Keratinocyte (primary cell): ENCODE measurements around the gene CAMKMT. TPM values are rescaled to one million over a fixed set of nuclear protein-coding genes. Genes with fewer than 3 reads are reported as not detected.

Experiments used
- DNase-seq: peaks from one replicate; pipeline ENCODE4 v3.0.0-alpha.2; 2011; ENCODE audit warnings: low read depth, missing footprints, low spot score
- FAIRE-seq: peaks from 2 replicates; lab custom pipeline; 2011; peaks lifted over from hg19 to GRCh38; lab: Jason Lieb, UNC
- H2AFZ ChIP-seq: 2 replicates; pipeline ENCODE4 v1.6.0; 2012; ENCODE audit warnings: low read length, control low read depth, inconsistent platforms; ENCODE audit not compliant: control insufficient read depth
- H3K27ac ChIP-seq: 2 replicates; pipeline ENCODE4 v1.5.1; 2011; ENCODE audit warnings: low read length; ENCODE audit not compliant: control insufficient read depth, insufficient read depth
- H3K27me3 ChIP-seq: 3 replicates; pipeline ENCODE4 v1.6.0; 2011; ENCODE audit warnings: low read length; ENCODE audit not compliant: control insufficient read depth, insufficient read depth; ENCODE audit errors: extremely low read depth
- H3K36me3 ChIP-seq, 2 experiments: 2 replicates in 1 of 2; 3 replicates in 1 of 2; pipeline ENCODE4 v1.5.1; 2011; ENCODE audit warnings: low read length in 2 of 2, mild to moderate bottlenecking in 1 of 2; ENCODE audit not compliant: control insufficient read depth in 2 of 2, insufficient read depth in 2 of 2; ENCODE audit errors: extremely low read depth in 1 of 2
- H3K4me1 ChIP-seq: 3 replicates; pipeline ENCODE4 v1.5.1; 2011; ENCODE audit warnings: low read length; ENCODE audit not compliant: control insufficient read depth, insufficient read depth; ENCODE audit errors: extremely low read depth
- H3K4me2 ChIP-seq: 3 replicates; pipeline ENCODE4 v1.6.0; 2011; ENCODE audit warnings: low read depth, low read length; ENCODE audit not compliant: control insufficient read depth, insufficient read depth; ENCODE audit errors: extremely low read depth
- H3K4me3 ChIP-seq, 3 experiments: fragments of 200-600 bp in 1 of 3; sonication (generic) in 1 of 3; 2 replicates in 2 of 3; 3 replicates in 1 of 3; pipeline ENCODE4 v1.5.1; 2011 to 2016; ENCODE audit warnings: low read length in 3 of 3, mild to moderate bottlenecking in 3 of 3, control low read depth in 2 of 3, inconsistent platforms in 1 of 3, low read depth in 1 of 3, mixed read lengths in 1 of 3, mixed run types in 1 of 3, moderate library complexity in 1 of 3; ENCODE audit not compliant: control insufficient read depth in 2 of 3, insufficient read depth in 2 of 3; ENCODE audit errors: extremely low read depth in 1 of 3
- H3K79me2 ChIP-seq: 2 replicates; pipeline ENCODE4 v1.6.0; 2012; ENCODE audit warnings: low read length; ENCODE audit not compliant: control insufficient read depth, insufficient read depth
- H3K9ac ChIP-seq: 3 replicates; pipeline ENCODE4 v1.6.0; 2011; ENCODE audit warnings: low read length; ENCODE audit not compliant: control insufficient read depth, insufficient read depth; ENCODE audit errors: extremely low read depth
- H3K9me1 ChIP-seq: 3 replicates; pipeline ENCODE4 v1.6.0; 2011; ENCODE audit warnings: low read length; ENCODE audit not compliant: control insufficient read depth, insufficient read depth; ENCODE audit errors: extremely low read depth
- H3K9me3 ChIP-seq: 2 replicates; pipeline ENCODE4 v1.5.1; 2012; ENCODE audit warnings: low read depth, low read length; ENCODE audit not compliant: control insufficient read depth
- H4K20me1 ChIP-seq: 3 replicates; pipeline ENCODE4 v1.6.0; 2011; ENCODE audit warnings: low read length; ENCODE audit not compliant: control insufficient read depth, insufficient read depth; ENCODE audit errors: extremely low read depth
- EZH2 ChIP-seq: IDR thresholded peaks from one replicate; pipeline ENCODE4 v1.6.1; 2012; ENCODE audit warnings: inconsistent platforms, mild to moderate bottlenecking, low read length, moderate library complexity
- dilution Hi-C: fragments of 300-500 bp; cut with MboI; formaldehyde crosslinking; loops from one replicate; pipeline ENCODE4 v1.7.0; 2020; ENCODE audit warnings: low sequenced_read_pairs; ENCODE audit not compliant: extremely low pct_ligation_motif_present
- polyA plus RNA-seq, 5 experiments: library from polyadenylated mRNA; depleted of rRNA in 3 of 5; stranded (reverse) in 3 of 5; stranded (forward) in 1 of 5; unstranded in 1 of 5; fragments of >200 nt; gene quantifications; 1 replicate in 1 of 5; 2 replicates in 3 of 5; 3 replicates in 1 of 5; pipeline versions ENCODE4 v1.2.1 to v1.2.3, GENCODE V29; 2011 to 2012; ENCODE audit warnings: missing spikeins in 2 of 5, low read depth in 1 of 5, low replicate concordance in 1 of 5
- TF ChIP-seq, protein P1 (sequence below), 3 experiments: IDR thresholded peaks in 1 of 3; conservative IDR thresholded peaks in 1 of 3; optimal IDR thresholded peaks in 1 of 3; 2 replicates in 2 of 3; 3 replicates in 1 of 3; pipeline versions ENCODE3 to v1.5.1; 2011; ENCODE audit warnings: low read length in 3 of 3, mild to moderate bottlenecking in 3 of 3, moderate library complexity in 2 of 3, control low read depth in 1 of 3, inconsistent platforms in 1 of 3; ENCODE audit not compliant: insufficient read depth in 2 of 3; ENCODE audit errors: extremely low read depth in 1 of 3

The CAMKMT gene
- polyA plus RNA-seq, 1 donor (not counting 4 experiments of a cell fraction or from before 2014, with no cell fraction given): 9.9 TPM

DNA sequence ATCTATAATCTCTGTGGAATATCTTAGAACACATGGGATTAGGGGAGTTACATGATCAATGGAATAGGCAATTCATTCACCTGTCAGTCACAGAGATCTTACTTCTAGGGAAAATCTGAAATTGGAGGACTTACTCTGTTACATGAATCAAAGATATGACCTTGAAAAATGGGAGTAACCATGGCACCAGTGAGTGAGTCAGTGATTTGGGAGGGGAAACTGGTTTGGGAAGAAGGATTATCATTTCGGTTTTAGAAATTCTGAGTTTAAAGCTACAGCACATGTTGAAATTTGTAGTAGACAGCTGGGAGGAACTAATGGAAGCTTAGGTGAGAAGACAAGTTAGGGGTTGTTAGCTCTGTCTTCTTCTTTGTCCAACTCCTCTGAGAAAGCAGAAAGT lies 153.7 kb downstream of the CAMKMT start:
- dilution Hi-C loops: no loop called here
- Histone ChIP-seq H3K36me3 (no peaks in the 10 kb centered on the region), H3K27me3 (no peaks in the 10 kb centered on the region), H3K9me1 (no peaks in the 10 kb centered on the region), H2AFZ (no peak overlapping the region), H3K9ac (no peak overlapping the region), H3K4me1 (peaks cover 6% of the 10 kb centered on the region), H3K9me3 (no peaks in the 10 kb centered on the region), H3K79me2 (no peaks in the 10 kb centered on the region), H3K4me2 (no peak overlapping the region), H3K27ac (no peak overlapping the region), H4K20me1 (no peaks in the 10 kb centered on the region), H3K4me3 (no peak overlapping the region)
- no peak for DNase-seq
- no peak for TF ChIP-seq EZH2
- TF ChIP-seq, protein P1, sequence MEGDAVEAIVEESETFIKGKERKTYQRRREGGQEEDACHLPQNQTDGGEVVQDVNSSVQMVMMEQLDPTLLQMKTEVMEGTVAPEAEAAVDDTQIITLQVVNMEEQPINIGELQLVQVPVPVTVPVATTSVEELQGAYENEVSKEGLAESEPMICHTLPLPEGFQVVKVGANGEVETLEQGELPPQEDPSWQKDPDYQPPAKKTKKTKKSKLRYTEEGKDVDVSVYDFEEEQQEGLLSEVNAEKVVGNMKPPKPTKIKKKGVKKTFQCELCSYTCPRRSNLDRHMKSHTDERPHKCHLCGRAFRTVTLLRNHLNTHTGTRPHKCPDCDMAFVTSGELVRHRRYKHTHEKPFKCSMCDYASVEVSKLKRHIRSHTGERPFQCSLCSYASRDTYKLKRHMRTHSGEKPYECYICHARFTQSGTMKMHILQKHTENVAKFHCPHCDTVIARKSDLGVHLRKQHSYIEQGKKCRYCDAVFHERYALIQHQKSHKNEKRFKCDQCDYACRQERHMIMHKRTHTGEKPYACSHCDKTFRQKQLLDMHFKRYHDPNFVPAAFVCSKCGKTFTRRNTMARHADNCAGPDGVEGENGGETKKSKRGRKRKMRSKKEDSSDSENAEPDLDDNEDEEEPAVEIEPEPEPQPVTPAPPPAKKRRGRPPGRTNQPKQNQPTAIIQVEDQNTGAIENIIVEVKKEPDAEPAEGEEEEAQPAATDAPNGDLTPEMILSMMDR (optimal IDR thresholded peaks at IDR 0.05 in 1 of 3, IDR thresholded peaks at IDR 0.05 in 1 of 3, conservative IDR thresholded peaks at IDR 0.05 in 1 of 3; ENCODE audit: extremely low read depth in 1 of 3, insufficient read depth in 2 of 3, low read length in 3 of 3): no peak
- FAIRE-seq: peak; percentile 29

DNA sequence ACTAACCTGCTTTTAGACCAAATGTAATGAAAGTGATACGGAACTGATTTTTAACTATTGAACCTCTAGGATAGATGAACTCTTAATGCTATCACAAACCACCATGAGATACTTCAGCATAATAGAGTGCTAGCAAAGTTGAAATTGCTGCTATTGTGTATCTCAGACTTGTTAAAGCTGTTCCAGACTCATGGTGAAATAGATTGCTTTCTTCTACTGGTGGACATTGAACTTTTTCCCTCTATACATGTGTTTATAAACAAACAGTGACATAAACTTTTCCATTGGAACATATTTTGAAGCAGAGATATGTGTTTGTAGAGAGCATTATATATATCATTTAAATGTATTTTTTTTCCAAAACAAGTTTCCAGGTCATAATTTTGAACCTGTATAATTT lies 157.3 kb downstream of the CAMKMT start:
- no peaks in the 10 kb centered on the region for H3K27me3 ChIP-seq
- FAIRE-seq (no peak), DNase-seq (no peak)
- no peak overlapping the region for H2AFZ ChIP-seq
- no peak overlapping the region for H3K4me3 ChIP-seq
- no peak overlapping the region for H3K4me2 ChIP-seq
- dilution Hi-C loops: no loop called here
- H3K9me3 ChIP-seq: no peaks in the 10 kb centered on the region
- H3K79me2 ChIP-seq: no peaks in the 10 kb centered on the region
- no peaks in the 10 kb centered on the region for H3K9me1 ChIP-seq
- no peak overlapping the region for H3K9ac ChIP-seq
- TF ChIP-seq EZH2: no peak
- TF ChIP-seq, protein P1 (optimal IDR thresholded peaks at IDR 0.05 in 1 of 3, IDR thresholded peaks at IDR 0.05 in 1 of 3, conservative IDR thresholded peaks at IDR 0.05 in 1 of 3; ENCODE audit: extremely low read depth in 1 of 3, insufficient read depth in 2 of 3, low read length in 3 of 3): no peak
- no peaks in the 10 kb centered on the region for H4K20me1 ChIP-seq
- H3K36me3 ChIP-seq: no peaks in the 10 kb centered on the region
- H3K4me1 ChIP-seq: peaks cover 6% of the 10 kb centered on the region
- no peak overlapping the region for H3K27ac ChIP-seq
